GM18505 (cell line): ENCODE results near the gene TSPAN14.

Experiments
- ATAC-seq: cut with Tn5 transposase; IDR thresholded peaks from one replicate; pipeline ENCODE4 v1.9.1; 2021; ENCODE audit not compliant: unreplicated experiment
- POLR2A ChIP-seq: IDR thresholded peaks from 4 replicates; pipeline ENCODE4 v1.6.1; 2011; ENCODE audit warnings: borderline replicate concordance; ENCODE audit not compliant: insufficient read depth, insufficient read length; ENCODE audit errors: extremely low read depth

The TSPAN14 gene

DNA sequence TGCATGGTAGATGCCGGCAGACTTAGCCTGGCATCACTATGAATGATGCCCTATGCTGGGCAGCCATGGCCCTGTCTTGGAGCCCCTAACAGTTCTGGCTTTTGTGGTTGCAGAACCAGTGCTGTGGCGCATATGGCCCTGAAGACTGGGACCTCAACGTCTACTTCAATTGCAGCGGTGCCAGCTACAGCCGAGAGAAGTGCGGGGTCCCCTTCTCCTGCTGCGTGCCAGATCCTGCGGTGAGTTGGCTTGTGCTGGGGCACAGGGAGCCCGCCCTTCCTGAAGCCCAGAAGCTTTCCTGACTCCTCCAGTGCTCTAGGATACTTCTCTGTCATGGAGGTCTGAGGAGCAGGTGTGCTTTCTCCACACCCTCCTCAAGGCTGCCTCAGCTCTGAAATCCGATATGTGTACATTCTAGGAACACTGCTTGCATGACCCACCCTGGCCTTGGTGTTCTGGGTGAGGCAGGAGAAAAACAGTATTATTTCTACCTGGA lies 58.0 kb downstream of the TSPAN14 start:
- no peak for ATAC-seq
- no peak for TF ChIP-seq POLR2A

DNA sequence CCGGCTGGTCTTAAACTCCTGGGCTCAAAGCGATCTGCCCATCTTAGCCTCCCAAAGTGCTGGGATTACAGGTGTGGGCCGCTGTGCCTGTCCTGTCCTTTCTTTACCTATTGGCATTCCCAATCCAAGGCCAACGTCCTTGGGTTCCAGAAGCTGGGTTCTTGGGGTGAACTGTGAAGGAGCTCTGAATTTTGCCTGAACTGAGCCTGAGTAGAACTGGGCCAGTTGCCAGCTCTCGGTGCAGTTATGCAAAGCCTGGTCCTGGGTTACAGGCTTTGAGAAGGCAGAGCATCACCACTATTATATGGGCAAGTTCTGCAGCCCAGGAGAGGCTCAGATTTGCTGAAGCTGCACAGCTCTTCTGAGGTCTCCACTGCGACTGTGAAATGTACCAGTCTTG lies 59.0 kb downstream of the TSPAN14 start:
- TF ChIP-seq POLR2A = no peak
- no peak for ATAC-seq

DNA sequence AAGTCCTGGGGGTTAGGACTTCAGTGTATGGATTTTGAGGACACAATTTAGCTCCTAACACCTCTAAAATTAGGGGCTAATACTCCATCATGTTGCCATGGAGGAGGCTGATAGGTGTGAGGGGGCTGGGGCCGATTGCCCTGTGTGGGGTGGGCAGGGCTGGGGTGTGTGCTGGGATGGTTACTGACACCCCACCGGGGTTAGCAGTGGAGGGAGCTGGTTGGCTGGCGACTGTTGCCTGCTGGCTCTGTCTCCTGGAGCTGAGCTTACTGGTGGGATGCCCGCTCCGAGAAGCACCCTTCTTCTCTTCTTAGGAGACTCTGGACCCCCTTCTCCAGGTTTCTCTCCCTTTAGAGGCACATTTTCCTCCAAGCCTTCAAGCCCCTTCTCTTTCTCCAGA lies 61.4 kb downstream of the TSPAN14 start:
- ATAC-seq = no peak
- TF ChIP-seq POLR2A = no peak

DNA sequence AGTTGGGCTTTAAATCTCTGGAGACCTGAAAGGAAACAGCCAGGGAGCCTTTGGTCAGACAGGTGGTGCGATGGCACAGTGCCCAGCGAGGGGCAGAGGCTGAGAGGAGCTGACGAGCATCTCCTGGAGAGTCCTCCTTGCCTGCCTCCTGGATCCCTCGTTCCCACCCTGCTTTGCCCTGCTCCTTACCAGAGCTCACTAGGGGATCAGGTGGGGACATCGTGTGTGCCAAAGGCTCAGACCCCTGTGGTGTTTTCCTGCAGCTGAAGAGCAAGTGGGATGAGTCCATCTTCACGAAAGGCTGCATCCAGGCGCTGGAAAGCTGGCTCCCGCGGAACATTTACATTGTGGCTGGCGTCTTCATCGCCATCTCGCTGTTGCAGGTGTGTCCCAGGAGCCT lies 61.8 kb downstream of the TSPAN14 start:
- no peak for ATAC-seq
- no peak for TF ChIP-seq POLR2A

DNA sequence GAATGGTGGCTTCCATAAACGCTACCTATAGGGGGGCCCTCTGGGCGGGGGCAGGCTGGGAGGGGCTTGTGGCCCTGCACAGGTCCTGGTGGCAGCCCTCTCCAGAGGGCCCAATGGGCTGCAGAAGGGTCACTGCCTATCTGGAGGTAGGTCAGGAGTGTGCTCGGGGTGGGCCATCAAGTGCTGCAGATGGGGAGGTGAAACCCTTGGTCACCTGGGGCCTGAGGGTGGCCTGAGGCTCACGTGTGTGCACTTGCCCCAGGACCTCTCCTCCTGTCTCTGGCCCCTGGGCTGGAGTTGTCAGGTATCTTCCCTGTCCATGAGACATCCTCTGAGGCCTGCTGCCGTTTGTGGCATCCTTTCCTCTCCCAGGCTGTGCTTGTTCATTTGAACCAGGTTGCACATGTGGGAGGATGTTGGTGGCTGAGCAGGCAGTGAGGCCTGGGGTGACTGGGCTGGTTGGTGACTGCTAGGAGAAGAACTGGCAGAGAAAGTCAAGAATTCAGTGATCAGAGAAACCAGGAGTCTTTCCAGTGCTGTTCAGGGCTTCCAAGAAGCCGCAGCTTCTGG lies 62.5 kb downstream of the TSPAN14 start:
- no peak for ATAC-seq
- TF ChIP-seq POLR2A = no peak

DNA sequence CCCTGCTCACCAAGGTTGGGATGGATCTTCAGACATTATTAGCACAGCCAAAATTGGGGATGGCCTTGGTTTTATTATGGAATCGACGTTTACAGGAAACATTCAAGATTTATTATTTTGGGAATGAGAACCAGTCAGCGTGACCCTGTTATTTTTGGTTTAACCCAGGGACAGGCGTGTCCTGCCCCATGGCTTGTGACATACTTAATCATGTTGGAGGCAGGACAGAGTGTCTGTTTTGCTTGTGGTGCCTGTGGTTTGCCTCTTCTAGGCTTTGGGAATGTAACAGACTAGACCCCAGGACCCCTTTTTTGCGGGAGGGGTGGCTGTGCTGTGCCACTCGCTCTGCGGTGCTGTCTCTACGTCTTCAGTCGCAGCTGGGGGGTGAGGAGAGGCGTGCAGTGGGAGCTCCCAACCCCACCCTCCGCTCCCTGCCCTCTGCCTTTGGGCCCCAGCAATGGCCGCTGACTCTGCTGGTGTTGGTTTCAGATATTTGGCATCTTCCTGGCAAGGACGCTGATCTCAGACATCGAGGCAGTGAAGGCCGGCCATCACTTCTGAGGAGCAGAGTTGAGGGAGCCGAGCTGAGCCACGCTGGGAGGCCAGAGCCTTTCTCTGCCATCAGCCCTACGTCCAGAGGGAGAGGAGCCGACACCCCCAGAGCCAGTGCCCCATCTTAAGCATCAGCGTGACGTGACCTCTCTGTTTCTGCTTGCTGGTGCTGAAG lies 63.5 kb downstream of the TSPAN14 start:
- TF ChIP-seq POLR2A = no peak
- ATAC-seq = no peak

DNA sequence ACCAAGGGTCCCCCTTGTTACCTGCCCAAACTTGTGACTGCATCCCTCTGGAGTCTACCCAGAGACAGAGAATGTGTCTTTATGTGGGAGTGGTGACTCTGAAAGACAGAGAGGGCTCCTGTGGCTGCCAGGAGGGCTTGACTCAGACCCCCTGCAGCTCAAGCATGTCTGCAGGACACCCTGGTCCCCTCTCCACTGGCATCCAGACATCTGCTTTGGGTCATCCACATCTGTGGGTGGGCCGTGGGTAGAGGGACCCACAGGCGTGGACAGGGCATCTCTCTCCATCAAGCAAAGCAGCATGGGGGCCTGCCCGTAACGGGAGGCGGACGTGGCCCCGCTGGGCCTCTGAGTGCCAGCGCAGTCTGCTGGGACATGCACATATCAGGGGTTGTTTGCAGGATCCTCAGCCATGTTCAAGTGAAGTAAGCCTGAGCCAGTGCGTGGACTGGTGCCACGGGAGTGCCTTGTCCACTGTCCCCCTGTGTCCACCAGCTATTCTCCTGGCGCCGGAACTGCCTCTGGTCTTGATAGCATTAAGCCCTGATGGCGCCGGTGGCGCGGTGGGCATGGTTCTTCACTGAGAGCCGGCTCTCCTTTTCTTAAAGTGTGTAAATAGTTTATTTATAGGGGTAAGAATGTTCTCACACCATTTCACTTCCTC lies 64.2 kb downstream of the TSPAN14 start:
- ATAC-seq = peak; percentile 47
- TF ChIP-seq POLR2A = no peak

DNA sequence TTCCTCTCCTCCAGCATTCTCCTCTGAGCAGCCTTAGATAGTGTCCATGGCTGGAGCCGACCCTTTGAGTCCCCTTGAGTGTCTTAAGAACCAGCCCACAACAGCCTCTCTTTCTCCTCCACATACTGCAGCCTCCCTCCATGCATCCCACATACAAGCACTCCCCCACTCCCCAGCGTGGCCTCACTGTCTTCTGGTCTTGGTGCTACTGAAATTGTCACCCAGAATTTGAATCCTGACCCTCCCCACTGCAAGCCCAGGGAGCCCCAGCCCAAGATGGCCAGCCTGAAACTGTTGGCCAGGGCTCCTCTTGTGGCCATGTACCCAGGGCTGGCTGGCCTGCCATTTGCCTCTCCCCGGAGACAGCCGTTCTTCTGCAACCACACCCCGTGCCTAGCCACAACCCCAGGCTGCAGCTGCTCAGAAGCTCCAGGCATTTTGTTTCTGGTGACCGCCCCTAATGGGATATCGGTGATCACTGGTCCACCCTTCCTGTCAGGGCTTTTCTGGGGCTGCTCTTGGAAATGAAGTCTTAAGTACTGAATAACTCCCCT lies 64.8 kb downstream of the TSPAN14 start:
- peak; percentile 30 for ATAC-seq
- no peak for TF ChIP-seq POLR2A

DNA sequence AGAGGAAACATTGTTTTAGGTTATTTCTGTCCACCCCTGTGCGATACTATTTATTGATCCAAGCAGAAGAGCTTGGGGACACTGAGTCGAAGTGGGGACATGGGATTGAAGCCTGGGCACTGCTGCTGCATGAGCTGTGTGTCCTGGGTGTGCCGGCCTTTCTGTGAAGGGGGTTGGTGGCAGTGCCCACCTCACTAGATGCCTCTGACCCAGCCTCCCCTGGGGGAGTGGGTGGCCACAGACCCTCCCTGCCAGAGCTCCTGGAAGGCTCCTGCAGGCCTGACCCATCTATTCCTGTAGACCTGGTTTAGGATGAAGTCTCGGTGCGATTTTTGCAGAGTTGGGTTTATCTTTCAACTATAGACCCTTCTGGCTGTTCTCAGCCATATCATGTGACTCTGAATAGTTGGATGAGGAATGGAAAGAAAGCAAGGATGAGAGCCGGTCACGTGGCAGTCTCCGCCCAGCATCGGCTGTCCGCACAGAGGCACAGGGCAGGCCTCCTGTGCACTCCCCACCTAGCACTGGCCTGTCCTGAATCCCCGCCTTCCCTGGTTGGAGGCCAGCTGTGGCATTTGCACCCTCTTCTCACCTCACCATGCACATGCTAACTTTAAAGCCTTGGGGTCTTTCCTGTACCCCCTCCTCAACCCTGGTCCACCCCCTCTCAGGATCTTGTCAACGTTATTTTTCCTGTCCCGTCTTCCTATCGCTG lies 66.0 kb downstream of the TSPAN14 start:
- no peak for ATAC-seq
- TF ChIP-seq POLR2A = no peak

DNA sequence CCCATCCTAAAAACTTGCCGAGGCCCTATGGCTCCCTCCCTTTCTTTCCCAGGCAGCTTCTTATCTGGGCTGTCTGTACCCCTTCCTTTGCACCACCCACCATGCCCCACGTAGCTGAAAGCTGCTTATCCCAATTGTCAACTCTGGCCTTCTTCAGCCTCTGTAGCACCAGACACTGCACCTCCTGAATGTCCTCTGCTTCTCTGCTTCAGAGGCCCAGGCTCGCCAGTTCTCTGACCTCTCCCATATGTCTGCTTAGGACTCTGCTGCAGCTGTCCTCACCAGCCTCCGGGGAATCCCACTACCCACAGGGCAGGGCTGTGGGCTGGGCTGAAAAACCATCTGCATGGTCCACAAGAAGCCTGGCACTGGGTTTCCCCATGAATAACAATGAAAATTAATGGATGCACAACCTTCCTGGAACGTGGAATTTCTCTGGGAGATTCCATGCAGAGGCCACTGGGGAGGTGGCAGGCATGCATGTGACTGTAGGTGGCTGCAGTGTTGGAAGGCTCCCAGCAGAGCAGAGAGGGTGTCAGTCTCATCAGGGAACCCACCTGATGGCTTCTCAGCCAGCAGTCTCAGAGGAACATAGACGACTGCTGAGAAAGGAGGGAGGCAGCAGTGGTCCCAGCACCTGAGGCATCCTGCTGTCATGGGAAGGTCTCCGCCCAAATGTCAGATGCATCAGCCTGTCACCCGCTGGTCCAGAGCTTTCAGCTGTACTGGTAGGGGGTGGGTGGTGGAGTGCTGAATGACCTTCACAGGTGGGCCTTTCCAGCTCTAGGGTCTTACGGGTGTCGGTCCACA lies 66.8 kb downstream of the TSPAN14 start:
- no peak for ATAC-seq
- no peak for TF ChIP-seq POLR2A

DNA sequence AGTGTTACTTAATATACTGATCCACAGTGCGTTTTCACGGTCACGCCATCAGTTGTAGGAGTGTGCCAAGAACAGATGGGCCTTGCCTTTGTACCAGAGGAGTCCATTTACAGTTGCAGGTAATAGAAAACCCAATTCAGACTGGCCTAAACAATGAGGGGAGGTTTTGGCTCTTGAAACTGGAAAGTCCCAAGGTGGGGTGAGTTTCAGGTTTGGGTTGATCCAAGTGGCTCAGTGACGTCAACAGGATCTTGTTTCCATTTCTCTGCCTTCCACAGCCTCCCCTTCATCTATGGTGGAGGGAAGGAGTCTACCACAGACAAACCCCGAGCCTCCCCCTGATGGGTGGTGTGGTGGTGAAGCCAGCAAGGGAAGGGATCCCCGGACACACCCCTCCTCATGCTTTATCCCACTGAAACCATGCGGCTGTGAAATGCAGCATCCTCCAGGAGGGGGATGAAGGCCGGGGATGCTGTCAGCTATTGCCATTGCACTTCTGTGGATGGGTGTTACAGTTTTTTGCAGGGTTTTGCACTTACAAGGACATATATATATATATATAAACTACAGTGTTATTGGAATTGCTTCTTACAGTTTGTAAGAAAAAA lies 68.8 kb downstream of the TSPAN14 start:
- no peak for ATAC-seq
- TF ChIP-seq POLR2A = no peak

DNA sequence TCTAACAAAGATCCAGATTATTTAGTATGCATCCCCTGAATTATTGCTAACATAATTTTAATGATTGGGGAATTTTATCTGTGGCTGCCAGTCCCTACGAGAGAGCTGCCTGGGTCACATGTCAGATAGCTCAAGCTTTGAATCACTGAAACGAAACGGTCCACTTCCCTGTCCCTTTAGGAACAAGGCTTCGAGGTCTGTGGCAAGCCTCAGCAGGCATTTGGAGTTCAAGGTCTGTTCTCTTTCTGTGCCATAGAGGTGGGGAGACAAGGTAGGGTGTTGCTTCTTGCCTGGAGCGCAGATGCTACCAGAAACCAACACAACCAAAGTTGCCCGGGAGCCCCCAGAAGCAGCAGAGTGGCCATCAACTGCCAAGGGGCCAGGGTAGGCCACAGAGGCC lies 69.7 kb downstream of the TSPAN14 start:
- TF ChIP-seq POLR2A = no peak
- ATAC-seq = no peak
